SU-DHL-6 (cell line): ENCODE results near the gene LRRFIP2.

ENCODE experiments used
- H2AFZ ChIP-seq: fragments of 200-600 bp; sonication (generic); 2 replicates; pipeline ENCODE4 v1.6.1; 2014; ENCODE audit warnings: low read depth, mild to moderate bottlenecking, moderate library complexity, mixed read lengths, antibody characterized with exemption, low read length; ENCODE audit not compliant: severe bottlenecking
- H3F3A ChIP-seq: fragments of 200-600 bp; shearing (Covaris generic); 2 replicates; pipeline ENCODE4 v1.6.0; 2016; ENCODE audit warnings: antibody characterized with exemption, mild to moderate bottlenecking; ENCODE audit not compliant: insufficient read depth
- H3K27ac ChIP-seq: fragments of 200-600 bp; sonication (generic); 2 replicates; pipeline ENCODE4 v1.5.1; 2016; ENCODE audit warnings: low read depth, mild to moderate bottlenecking, low read length, moderate library complexity, mixed read lengths
- H3K27me3 ChIP-seq: fragments of 200-600 bp; sonication (generic), shearing (Covaris generic); 2 replicates; pipeline ENCODE4 v1.6.0; 2014; ENCODE audit warnings: mild to moderate bottlenecking, low read length
- H3K36me3 ChIP-seq: fragments of 200-600 bp; sonication (generic); 2 replicates; pipeline ENCODE4 v1.6.1; 2014; ENCODE audit warnings: mild to moderate bottlenecking, low read length, mixed read lengths
- H3K4me2 ChIP-seq: fragments of 300-600, 200-600 bp; shearing (Covaris generic), sonication (generic); 2 replicates; pipeline ENCODE4 v1.6.0; 2014; ENCODE audit warnings: low read length, low read depth, mild to moderate bottlenecking; ENCODE audit not compliant: poor library complexity, severe bottlenecking
- H3K4me3 ChIP-seq: fragments of 200-600 bp; sonication (generic); 2 replicates; pipeline ENCODE4 v1.5.1; 2014; ENCODE audit warnings: antibody characterized with exemption, low read length, mild to moderate bottlenecking, mixed read lengths; ENCODE audit not compliant: insufficient read depth, poor library complexity, severe bottlenecking
- H3K79me2 ChIP-seq: fragments of 200-600 bp; sonication (generic); 2 replicates; pipeline ENCODE4 v1.6.1; 2014; ENCODE audit warnings: mild to moderate bottlenecking, low read length, moderate library complexity; ENCODE audit not compliant: insufficient read depth
- H3K9ac ChIP-seq: fragments of 200-600 bp; sonication (generic); 2 replicates; pipeline ENCODE4 v1.7.0; 2014; ENCODE audit warnings: mild to moderate bottlenecking, low read length
- H3K9me2 ChIP-seq: fragments of 200-600 bp; sonication (generic); replicated peaks from 2 replicates; pipeline ENCODE4 v1.6.1; 2014; ENCODE audit warnings: low read length; ENCODE audit not compliant: insufficient read depth
- H3K9me3 ChIP-seq: fragments of 200-600 bp; sonication (generic); 2 replicates; pipeline ENCODE4 v1.6.1; 2014; ENCODE audit warnings: low read length, mixed read lengths; ENCODE audit not compliant: insufficient read depth
- H4K20me1 ChIP-seq: fragments of 200-600 bp; sonication (generic); 2 replicates; pipeline ENCODE4 v1.6.1; 2014; ENCODE audit warnings: low read depth, mild to moderate bottlenecking, antibody characterized with exemption, low read length, moderate library complexity, mixed read lengths
- CTCF ChIP-seq: fragments of 200-600 bp; sonication (generic); IDR thresholded peaks from one replicate; pipeline ENCODE4 v1.5.1; 2017; ENCODE audit warnings: antibody characterized with exemption, mild to moderate bottlenecking, low read length, moderate library complexity; ENCODE audit not compliant: insufficient read depth, poor library complexity, severe bottlenecking
- EZH2phosphoT487 ChIP-seq: fragments of 200-600 bp; sonication (generic), shearing (Covaris generic); conservative IDR thresholded peaks from 2 replicates; pipeline ENCODE4 v1.6.1; 2018; ENCODE audit warnings: mild to moderate bottlenecking, antibody characterized with exemption, low read length, moderate library complexity, mixed read lengths

LRRFIP2 gene

DNA sequence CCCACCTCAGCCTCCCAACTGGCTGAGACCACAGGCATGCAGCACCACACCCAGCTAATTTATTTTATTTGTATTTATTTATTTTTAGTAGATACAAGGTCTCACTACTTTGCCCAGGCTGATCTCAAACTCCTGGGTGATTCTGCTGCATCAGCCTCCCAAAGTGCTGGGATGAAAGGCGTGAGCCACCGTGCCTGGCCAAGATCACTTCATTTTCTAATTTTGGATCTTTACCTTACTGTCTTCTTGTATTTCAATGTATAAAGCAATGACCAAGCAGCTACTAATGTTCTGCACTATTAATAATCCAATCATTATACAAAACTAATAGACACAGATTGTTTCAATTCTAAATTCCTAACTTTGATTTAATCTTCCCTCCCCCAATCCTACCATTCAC, 56.2 kb downstream of the LRRFIP2 start:
- Histone ChIP-seq H4K20me1 (no peaks in the 10 kb centered on the region), H3K9ac (no peak overlapping the region), H3K9me2 (no peaks in the 10 kb centered on the region), H3K4me3 (no peak overlapping the region), H3K27ac (no peak overlapping the region), H3K79me2 (no peaks in the 10 kb centered on the region), H3K27me3 (no peaks in the 10 kb centered on the region), H2AFZ (no peak overlapping the region), H3F3A (no peaks in the 10 kb centered on the region), H3K9me3 (no peaks in the 10 kb centered on the region), H3K4me2 (no peak overlapping the region), H3K36me3 (no peaks in the 10 kb centered on the region)
- TF ChIP-seq EZH2phosphoT487, result no peak
- no peak for TF ChIP-seq CTCF

DNA sequence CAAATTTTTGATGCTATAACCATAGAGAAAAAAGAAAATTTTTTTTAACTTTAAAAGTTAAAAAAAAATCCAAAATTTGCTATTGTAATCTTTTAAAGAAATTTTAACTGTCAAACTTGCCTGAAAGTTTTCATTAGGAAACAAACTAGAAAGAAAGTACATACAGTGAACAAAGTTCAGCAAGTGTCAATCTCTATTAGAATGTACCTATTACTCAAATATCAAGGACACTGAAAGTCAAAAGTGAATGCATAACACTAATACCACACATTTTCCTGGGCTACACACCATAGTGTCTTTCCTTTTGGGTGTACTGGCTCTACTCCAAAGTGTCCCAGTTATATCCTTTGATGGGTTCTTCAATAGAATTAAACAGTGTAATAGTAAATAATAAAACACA, 56.8 kb downstream of the LRRFIP2 start:
- no peak overlapping the region for H3K4me3 ChIP-seq
- no peaks in the 10 kb centered on the region for H3K9me2 ChIP-seq
- no peak overlapping the region for H3K4me2 ChIP-seq
- H3K79me2 ChIP-seq, result no peaks in the 10 kb centered on the region
- no peaks in the 10 kb centered on the region for H4K20me1 ChIP-seq
- H3K27ac ChIP-seq, result no peak overlapping the region
- no peaks in the 10 kb centered on the region for H3K27me3 ChIP-seq
- no peaks in the 10 kb centered on the region for H3F3A ChIP-seq
- H3K36me3 ChIP-seq, result no peaks in the 10 kb centered on the region
- TF ChIP-seq EZH2phosphoT487 (no peak), CTCF (no peak)
- H2AFZ ChIP-seq, result no peak overlapping the region
- no peaks in the 10 kb centered on the region for H3K9me3 ChIP-seq
- H3K9ac ChIP-seq, result no peak overlapping the region

DNA sequence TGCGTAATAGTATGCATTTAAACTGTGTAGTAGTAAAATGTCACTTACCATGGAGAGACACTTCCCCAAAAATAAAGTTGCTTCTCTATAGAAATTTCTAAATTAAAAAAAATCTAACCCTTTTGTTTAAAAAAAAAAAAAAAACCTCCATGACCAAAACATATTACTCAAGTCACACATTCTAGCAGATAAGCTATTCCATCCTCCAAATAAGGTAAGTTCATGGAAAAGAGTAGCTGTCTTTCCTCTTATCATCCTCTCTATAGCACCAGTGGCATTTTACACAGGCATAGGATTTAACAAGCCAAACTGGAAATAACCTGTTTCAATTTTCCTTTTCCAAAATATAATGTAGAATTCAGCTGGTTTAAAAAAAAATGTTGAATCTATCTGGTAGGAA, 57.4 kb downstream of the LRRFIP2 start:
- Histone ChIP-seq H3K4me2 (no peak overlapping the region), H2AFZ (no peak overlapping the region), H3K27me3 (no peaks in the 10 kb centered on the region), H3K9me2 (no peaks in the 10 kb centered on the region), H4K20me1 (no peaks in the 10 kb centered on the region), H3F3A (no peaks in the 10 kb centered on the region), H3K79me2 (no peaks in the 10 kb centered on the region), H3K9ac (no peak overlapping the region), H3K27ac (no peak overlapping the region), H3K4me3 (no peak overlapping the region), H3K36me3 (no peaks in the 10 kb centered on the region), H3K9me3 (no peaks in the 10 kb centered on the region)
- TF ChIP-seq EZH2phosphoT487 (no peak), CTCF (no peak)

DNA sequence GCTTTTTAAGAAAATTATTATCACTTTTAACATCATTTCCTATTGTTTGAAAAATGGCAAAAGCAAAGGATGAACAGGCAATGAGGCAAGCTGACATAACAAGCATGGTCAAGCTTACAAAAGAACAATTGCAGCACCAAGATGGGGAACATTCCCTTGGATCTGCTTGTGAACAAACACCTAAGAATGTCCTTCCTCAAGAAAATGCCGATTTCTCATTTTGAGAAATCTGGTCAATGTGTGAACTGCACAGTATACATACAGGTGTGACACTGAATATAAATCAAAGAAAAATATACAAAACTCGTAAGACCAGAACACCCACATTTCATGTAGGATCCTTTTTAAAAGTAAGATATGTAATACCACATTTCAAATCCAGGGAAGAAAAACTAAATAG, 58.9 kb downstream of the LRRFIP2 start:
- no peaks in the 10 kb centered on the region for H3K9me3 ChIP-seq
- no peak for TF ChIP-seq EZH2phosphoT487
- TF ChIP-seq CTCF, result no peak
- H3K36me3 ChIP-seq, result no peaks in the 10 kb centered on the region
- H3F3A ChIP-seq, result no peaks in the 10 kb centered on the region
- no peak overlapping the region for H3K4me2 ChIP-seq
- no peak overlapping the region for H3K4me3 ChIP-seq
- no peak overlapping the region for H2AFZ ChIP-seq
- no peak overlapping the region for H3K9ac ChIP-seq
- no peaks in the 10 kb centered on the region for H4K20me1 ChIP-seq
- no peaks in the 10 kb centered on the region for H3K27me3 ChIP-seq
- no peaks in the 10 kb centered on the region for H3K9me2 ChIP-seq
- no peaks in the 10 kb centered on the region for H3K79me2 ChIP-seq
- no peak overlapping the region for H3K27ac ChIP-seq
